Esophagus squamous epithelium (tissue), 4 donors: ENCODE data around the gene KCTD17.

Experiments
- POLR2A ChIP-seq, 4 donors: fragments of 450-650 bp; IDR thresholded peaks; one replicate each; pipeline ENCODE4 v1.6.1; 2017; ENCODE audit warnings: antibody characterized with exemption in 4 of 4, mild to moderate bottlenecking in 4 of 4, moderate library complexity in 3 of 4
- TF ChIP-seq, protein P1 (sequence below), 6 experiments: fragments of 450-650 bp in 4 of 6; fragments of 200-600 bp in 2 of 6; sonication (generic) in 2 of 6; IDR thresholded peaks; one replicate each; pipeline ENCODE4 v1.5.1; 2016 to 2019; ENCODE audit warnings: antibody characterized with exemption in 6 of 6, mild to moderate bottlenecking in 4 of 6, moderate library complexity in 4 of 6

- TF ChIP-seq, protein P1, sequence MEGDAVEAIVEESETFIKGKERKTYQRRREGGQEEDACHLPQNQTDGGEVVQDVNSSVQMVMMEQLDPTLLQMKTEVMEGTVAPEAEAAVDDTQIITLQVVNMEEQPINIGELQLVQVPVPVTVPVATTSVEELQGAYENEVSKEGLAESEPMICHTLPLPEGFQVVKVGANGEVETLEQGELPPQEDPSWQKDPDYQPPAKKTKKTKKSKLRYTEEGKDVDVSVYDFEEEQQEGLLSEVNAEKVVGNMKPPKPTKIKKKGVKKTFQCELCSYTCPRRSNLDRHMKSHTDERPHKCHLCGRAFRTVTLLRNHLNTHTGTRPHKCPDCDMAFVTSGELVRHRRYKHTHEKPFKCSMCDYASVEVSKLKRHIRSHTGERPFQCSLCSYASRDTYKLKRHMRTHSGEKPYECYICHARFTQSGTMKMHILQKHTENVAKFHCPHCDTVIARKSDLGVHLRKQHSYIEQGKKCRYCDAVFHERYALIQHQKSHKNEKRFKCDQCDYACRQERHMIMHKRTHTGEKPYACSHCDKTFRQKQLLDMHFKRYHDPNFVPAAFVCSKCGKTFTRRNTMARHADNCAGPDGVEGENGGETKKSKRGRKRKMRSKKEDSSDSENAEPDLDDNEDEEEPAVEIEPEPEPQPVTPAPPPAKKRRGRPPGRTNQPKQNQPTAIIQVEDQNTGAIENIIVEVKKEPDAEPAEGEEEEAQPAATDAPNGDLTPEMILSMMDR (IDR thresholded peaks at IDR 0.05): no peak
- no peak for TF ChIP-seq POLR2A (IDR thresholded peaks at IDR 0.05)
These were observed 17.3 kb downstream of the KCTD17 start for GRCh38 chr22:37068859-37069258.
